ENCODE measurements around the gene MUL1.
"Not testable (repeated sequence)": the region's sequence is repeated elsewhere in the genome, so short reads cannot be mapped to it uniquely, and the experiment has no call there.

The MUL1 gene

DNA sequence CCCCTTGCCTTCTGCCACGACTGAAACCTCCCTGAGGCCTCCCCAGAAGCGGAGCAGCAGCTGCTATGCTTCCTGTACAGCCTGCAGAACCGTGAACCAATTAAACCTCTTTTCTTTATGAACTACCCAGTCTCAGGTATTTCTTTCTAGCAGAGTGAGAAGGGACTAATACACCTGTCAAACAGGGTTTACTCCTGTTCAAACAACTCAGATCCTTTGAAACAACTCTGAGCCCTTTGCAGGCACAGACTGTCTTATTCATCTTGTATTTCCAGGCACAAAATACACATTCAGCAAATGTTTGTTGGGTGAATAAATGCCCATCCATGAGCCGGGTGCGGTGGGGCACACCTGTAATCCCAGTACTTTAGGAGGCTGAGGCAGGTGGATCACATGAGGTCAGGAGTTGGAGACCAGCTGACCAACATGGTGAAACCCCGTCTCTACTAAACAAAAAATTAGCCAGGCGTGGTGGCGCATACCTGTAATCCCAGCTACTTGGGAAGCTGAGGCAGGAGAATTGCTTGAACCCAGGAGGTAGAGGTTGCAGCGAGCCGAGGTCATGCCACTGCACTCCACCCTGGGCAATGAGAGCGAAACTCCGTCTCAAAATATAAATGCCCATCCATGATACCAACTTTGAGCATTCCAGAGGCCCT, 11.1 kb downstream of the MUL1 start:
- H3K9me3 ChIP-seq (ENCODE audit: control insufficient read depth, low read length); H3K4me3 ChIP-seq (ENCODE audit: insufficient read depth, low read depth, low read length); H3K4me1 ChIP-seq (ENCODE audit: control insufficient read depth, insufficient read depth, low read length); H3K27ac ChIP-seq (ENCODE audit: insufficient read depth, low read depth, low read length, poor library complexity, severe bottlenecking); H3K27me3 ChIP-seq (ENCODE audit: control insufficient read depth, insufficient read depth, low read length, poor library complexity, severe bottlenecking): not testable (repeated sequence)
- H3K36me3 ChIP-seq (ENCODE audit: control insufficient read depth, insufficient read depth, low read length), result peaks cover 26% of the 10 kb centered on the region
- 91% methylated on average over 12 of the region's 12 CpGs for WGBS, 2 experiments

DNA sequence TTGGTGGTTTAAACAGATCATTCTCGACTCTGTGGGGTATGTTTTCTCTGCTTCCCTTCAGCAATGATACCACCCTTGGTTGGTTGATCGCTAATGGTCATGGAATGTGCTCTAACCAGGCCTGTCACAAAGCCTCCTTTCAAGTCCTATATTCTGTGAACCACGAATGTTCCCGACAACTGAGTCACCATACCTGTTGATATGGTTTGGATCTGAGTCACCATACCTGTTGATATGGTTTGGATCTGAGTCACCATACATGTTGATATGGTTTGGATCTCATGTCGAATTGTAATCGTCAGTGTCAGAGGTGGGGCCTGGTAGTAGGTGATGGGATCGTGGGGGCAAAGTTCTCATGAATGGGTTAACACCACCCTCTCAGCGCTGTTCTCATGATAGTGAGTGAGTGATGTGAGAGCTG, 11.7 kb downstream of the MUL1 start:
- H3K27ac ChIP-seq (ENCODE audit: insufficient read depth, low read depth, low read length, poor library complexity, severe bottlenecking), result no peak overlapping the region
- no peaks in the 10 kb centered on the region for H3K9me3 ChIP-seq (ENCODE audit: control insufficient read depth, low read length)
- peaks cover 20% of the 10 kb centered on the region for H3K36me3 ChIP-seq (ENCODE audit: control insufficient read depth, insufficient read depth, low read length)
- no peak overlapping the region for H3K4me3 ChIP-seq (ENCODE audit: insufficient read depth, low read depth, low read length)
- 84 to 90% methylated on average over 8 of the region's 8 CpGs for WGBS, 2 experiments
- no peaks in the 10 kb centered on the region for H3K27me3 ChIP-seq (ENCODE audit: control insufficient read depth, insufficient read depth, low read length, poor library complexity, severe bottlenecking)
- H3K4me1 ChIP-seq (ENCODE audit: control insufficient read depth, insufficient read depth, low read length), result peaks cover 6% of the 10 kb centered on the region

DNA sequence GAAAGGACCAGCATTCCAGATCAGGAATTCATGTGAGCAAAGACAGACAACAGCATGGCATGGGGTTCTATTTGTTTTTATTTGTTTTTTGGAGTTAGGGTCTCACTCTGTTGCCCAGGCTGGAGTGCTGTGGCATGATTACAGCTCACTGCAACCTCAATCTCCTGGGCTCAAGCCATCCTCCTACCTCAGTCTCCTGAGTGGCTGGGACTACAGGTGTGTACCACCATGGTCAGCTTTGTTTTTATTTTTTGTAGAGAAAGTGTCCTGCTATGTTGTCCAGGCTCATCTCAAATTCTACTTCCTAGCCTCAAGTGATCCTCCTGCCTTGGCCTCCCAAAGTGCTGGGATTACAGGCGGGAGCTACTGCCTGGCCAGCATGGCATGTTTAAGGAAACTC, 12.3 kb downstream of the MUL1 start:
- no peaks in the 10 kb centered on the region for H3K9me3 ChIP-seq (ENCODE audit: control insufficient read depth, low read length)
- whole genome bisulfite sequencing, 2 experiments, result 81 to 82% methylated on average over 1 of the region's 1 CpG
- H3K27ac ChIP-seq (ENCODE audit: insufficient read depth, low read depth, low read length, poor library complexity, severe bottlenecking), result no peak overlapping the region
- H3K4me3 ChIP-seq (ENCODE audit: insufficient read depth, low read depth, low read length), result no peak overlapping the region
- no peaks in the 10 kb centered on the region for H3K27me3 ChIP-seq (ENCODE audit: control insufficient read depth, insufficient read depth, low read length, poor library complexity, severe bottlenecking)
- peaks cover 14% of the 10 kb centered on the region for H3K36me3 ChIP-seq (ENCODE audit: control insufficient read depth, insufficient read depth, low read length)
- peaks cover 6% of the 10 kb centered on the region for H3K4me1 ChIP-seq (ENCODE audit: control insufficient read depth, insufficient read depth, low read length)

DNA sequence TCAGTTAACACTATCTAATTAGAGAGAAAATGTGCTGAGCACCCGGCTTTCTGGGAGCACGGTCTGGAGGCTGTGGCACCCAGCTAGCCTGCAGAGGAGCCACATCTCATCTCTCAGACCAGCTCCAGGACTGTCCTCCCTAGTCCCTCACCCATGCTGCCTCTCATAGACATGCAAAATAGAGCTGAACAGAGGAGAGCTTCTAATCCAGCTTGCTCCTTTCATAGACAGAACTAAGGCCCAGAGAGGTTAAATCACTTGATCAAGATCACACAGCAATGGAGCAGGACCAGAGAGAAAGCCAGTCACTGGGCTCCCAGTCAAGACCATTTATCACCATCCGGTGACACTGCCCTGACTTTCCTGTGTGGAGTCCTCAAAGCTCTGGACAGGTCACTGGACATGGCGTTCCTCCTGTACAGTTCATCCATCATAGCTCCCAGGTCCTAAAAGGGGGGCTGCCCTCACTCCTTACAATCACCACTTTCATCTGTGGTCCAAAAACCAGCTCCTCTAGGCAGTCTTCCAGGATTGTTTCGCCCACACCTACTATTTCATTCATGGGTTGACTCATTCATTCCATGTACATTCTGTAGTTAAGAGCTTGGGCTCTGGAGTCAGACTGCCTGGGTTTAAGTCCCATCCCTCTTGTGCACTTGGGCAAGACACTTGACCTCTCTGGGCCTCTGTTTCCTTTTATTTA, 13.2 kb downstream of the MUL1 start:
- H3K27ac ChIP-seq (ENCODE audit: insufficient read depth, low read depth, low read length, poor library complexity, severe bottlenecking), result no peak overlapping the region
- no peaks in the 10 kb centered on the region for H3K27me3 ChIP-seq (ENCODE audit: control insufficient read depth, insufficient read depth, low read length, poor library complexity, severe bottlenecking)
- no peaks in the 10 kb centered on the region for H3K9me3 ChIP-seq (ENCODE audit: control insufficient read depth, low read length)
- no peak overlapping the region for H3K4me3 ChIP-seq (ENCODE audit: insufficient read depth, low read depth, low read length)
- WGBS, 2 experiments, result 76 to 78% methylated on average over 5 of the region's 5 CpGs
- peaks cover 7% of the 10 kb centered on the region for H3K36me3 ChIP-seq (ENCODE audit: control insufficient read depth, insufficient read depth, low read length)
- peaks cover 6% of the 10 kb centered on the region for H3K4me1 ChIP-seq (ENCODE audit: control insufficient read depth, insufficient read depth, low read length)

DNA sequence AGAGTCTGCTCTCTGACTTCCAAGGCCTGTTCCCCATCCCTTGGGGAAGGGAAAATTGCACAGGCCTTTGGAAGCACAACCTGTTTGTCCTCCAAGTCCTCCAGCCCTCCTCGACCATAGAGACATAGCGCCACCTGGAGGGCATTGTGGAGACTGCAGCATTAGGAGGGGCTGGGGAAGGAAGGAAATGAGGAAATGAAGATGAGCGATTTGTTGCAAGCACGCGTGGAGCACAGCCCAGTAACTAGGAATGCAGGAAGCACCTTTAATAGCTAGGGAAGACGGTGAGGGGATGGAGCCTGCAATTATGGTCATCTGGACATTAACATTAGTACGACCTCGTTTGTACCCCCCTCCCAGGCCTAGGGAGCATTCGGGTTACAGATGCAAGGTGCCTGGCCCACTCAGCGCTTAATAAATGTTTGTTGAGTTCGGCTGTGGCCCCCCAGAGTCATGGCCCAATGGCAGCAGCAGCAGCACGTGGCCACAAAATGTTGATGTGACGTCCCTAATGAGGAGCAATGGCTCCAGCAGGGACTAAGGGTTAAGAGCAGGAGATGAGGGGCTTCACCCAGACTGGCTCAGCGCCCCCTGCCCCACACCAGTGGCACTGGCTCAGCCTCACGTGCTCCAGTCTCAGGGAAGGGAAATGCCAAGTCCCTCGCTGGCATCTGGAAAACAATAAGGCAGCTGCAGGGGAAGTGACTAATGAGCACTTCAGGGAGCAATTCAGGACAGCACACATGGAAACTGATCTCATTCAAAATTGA, 13.9 kb downstream of the MUL1 start:
- Histone ChIP-seq H3K9me3 (ENCODE audit: control insufficient read depth, low read length) (no peaks in the 10 kb centered on the region), H3K4me3 (ENCODE audit: insufficient read depth, low read depth, low read length) (no peak overlapping the region), H3K27me3 (ENCODE audit: control insufficient read depth, insufficient read depth, low read length, poor library complexity, severe bottlenecking) (no peaks in the 10 kb centered on the region), H3K27ac (ENCODE audit: insufficient read depth, low read depth, low read length, poor library complexity, severe bottlenecking) (no peak overlapping the region), H3K4me1 (ENCODE audit: control insufficient read depth, insufficient read depth, low read length) (peaks cover 6% of the 10 kb centered on the region), H3K36me3 (ENCODE audit: control insufficient read depth, insufficient read depth, low read length) (peaks cover 1% of the 10 kb centered on the region)
- 6 to 7% methylated on average over 16 of the region's 16 CpGs for WGBS, 2 experiments

DNA sequence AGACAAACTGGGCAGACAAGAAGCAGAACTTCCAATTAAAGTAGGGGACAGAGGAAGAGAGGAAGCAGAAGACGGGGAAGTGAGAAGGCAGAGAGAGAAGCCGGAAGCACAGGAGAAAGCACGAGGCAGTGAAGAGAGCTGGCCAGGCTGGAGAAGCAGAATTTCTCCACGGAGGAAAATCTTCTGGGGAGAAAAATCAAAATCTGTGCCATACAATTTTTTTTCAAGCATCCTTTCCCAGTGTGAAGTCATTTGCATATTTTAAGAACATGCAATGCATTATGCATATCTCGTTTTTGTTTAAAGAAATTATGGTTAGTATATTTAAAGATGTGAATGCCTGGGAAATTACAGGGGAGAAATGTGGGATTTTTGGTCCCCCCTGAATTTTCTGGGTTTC, 14.6 kb downstream of the MUL1 start:
- no peaks in the 10 kb centered on the region for H3K9me3 ChIP-seq (ENCODE audit: control insufficient read depth, low read length)
- H3K27ac ChIP-seq (ENCODE audit: insufficient read depth, low read depth, low read length, poor library complexity, severe bottlenecking), result no peak overlapping the region
- H3K4me1 ChIP-seq (ENCODE audit: control insufficient read depth, insufficient read depth, low read length), result peaks cover 6% of the 10 kb centered on the region
- peaks cover 4% of the 10 kb centered on the region for H3K27me3 ChIP-seq (ENCODE audit: control insufficient read depth, insufficient read depth, low read length, poor library complexity, severe bottlenecking)
- H3K4me3 ChIP-seq (ENCODE audit: insufficient read depth, low read depth, low read length), result no peak overlapping the region
- no peaks in the 10 kb centered on the region for H3K36me3 ChIP-seq (ENCODE audit: control insufficient read depth, insufficient read depth, low read length)
- 64 to 68% methylated on average over 5 of the region's 5 CpGs for WGBS, 2 experiments

DNA sequence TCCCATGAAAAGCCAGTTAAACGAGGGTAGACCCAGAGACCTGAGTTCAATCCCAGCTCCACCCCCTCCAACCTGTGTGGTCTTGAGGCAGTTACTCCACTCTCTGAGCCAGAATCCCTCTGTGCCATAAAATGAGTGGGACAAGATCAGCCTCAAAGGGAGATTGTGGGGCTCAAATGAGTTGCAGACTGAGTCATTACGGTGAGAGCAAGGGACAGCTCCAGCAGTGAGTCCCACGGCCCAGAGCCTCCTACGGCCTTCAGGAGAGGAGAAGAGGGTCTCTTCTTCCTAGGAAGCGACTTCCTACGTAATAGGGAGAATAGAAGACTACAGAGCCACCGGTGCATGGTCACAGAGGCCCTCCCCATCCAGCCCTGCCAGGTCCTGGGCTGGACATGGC, 15.2 kb downstream of the MUL1 start:
- 82 to 84% methylated on average over 7 of the region's 7 CpGs for whole genome bisulfite sequencing, 2 experiments
- Histone ChIP-seq H3K27ac (ENCODE audit: insufficient read depth, low read depth, low read length, poor library complexity, severe bottlenecking) (no peak overlapping the region), H3K4me3 (ENCODE audit: insufficient read depth, low read depth, low read length) (no peak overlapping the region), H3K4me1 (ENCODE audit: control insufficient read depth, insufficient read depth, low read length) (peaks cover 6% of the 10 kb centered on the region), H3K27me3 (ENCODE audit: control insufficient read depth, insufficient read depth, low read length, poor library complexity, severe bottlenecking) (peaks cover 9% of the 10 kb centered on the region), H3K9me3 (ENCODE audit: control insufficient read depth, low read length) (no peaks in the 10 kb centered on the region), H3K36me3 (ENCODE audit: control insufficient read depth, insufficient read depth, low read length) (no peaks in the 10 kb centered on the region)

DNA sequence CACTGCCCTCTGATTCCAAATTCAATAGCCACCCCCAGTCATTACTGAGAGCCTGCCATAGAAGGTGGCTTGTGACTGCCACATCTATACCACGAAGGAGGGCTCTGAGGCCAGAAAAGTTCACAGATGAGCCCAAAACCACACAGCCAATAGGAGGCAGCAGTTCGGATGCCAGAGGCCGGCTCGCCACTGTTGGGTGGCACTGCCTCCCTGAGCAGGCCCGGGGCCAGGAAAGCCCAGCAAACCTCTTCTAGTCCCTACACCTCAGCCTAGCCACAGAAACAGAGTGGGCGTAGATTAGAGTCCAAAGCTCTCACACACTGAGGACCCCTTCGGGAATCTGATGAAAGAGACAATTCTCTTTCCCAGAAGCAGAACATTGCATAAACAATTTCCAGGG, 16.1 kb downstream of the MUL1 start:
- Histone ChIP-seq H3K36me3 (ENCODE audit: control insufficient read depth, insufficient read depth, low read length) (no peaks in the 10 kb centered on the region), H3K27ac (ENCODE audit: insufficient read depth, low read depth, low read length, poor library complexity, severe bottlenecking) (no peak overlapping the region), H3K27me3 (ENCODE audit: control insufficient read depth, insufficient read depth, low read length, poor library complexity, severe bottlenecking) (peaks cover 18% of the 10 kb centered on the region), H3K4me3 (ENCODE audit: insufficient read depth, low read depth, low read length) (no peak overlapping the region), H3K9me3 (ENCODE audit: control insufficient read depth, low read length) (no peaks in the 10 kb centered on the region), H3K4me1 (ENCODE audit: control insufficient read depth, insufficient read depth, low read length) (peaks cover 6% of the 10 kb centered on the region)
- 79 to 82% methylated on average over 7 of the region's 7 CpGs for WGBS, 2 experiments

DNA sequence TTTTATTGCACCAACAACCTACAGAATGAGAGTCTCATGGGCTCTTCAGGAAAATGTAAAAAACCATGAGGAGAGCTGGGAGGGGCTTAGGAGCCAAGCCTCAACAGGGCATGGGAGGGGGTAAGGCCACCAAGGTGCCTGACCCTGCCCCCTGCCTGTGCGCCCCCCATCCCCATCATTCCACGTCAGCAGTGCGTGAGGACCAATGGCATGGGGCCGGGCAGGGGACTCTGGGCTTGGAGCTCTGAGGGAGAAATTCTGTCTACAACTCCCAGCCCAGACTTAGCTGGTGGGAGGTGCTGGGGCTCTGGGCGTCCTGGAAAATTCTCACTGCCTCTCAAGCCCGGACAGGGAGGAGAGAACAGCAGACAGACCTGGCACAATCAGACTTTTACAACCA, 16.8 kb downstream of the MUL1 start:
- Histone ChIP-seq H3K27ac (ENCODE audit: insufficient read depth, low read depth, low read length, poor library complexity, severe bottlenecking) (no peak overlapping the region), H3K27me3 (ENCODE audit: control insufficient read depth, insufficient read depth, low read length, poor library complexity, severe bottlenecking) (peaks cover 25% of the 10 kb centered on the region), H3K4me3 (ENCODE audit: insufficient read depth, low read depth, low read length) (no peak overlapping the region), H3K9me3 (ENCODE audit: control insufficient read depth, low read length) (no peaks in the 10 kb centered on the region), H3K36me3 (ENCODE audit: control insufficient read depth, insufficient read depth, low read length) (no peaks in the 10 kb centered on the region), H3K4me1 (ENCODE audit: control insufficient read depth, insufficient read depth, low read length) (peaks cover 6% of the 10 kb centered on the region)
- 63 to 84% methylated on average over 6 of the region's 6 CpGs for WGBS, 2 experiments

DNA sequence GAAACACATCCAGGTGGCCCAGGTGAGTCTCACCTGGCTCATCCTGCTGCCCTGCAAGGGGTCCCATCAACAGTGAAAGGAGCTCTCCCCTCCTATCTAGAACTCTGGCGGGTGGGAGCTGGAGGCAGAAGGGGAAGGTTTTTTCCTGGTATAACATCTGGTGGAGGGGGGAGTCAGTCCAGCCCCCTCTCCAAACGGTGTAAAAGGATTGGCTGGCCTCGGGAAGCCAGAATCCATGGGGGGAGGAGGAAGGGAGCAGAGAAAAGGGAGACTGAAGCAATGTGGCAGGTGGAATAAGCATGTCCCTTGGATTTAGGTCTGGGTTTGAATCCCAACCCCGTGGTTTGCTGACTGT, 20.7 kb downstream of the MUL1 start:
- H3K27ac ChIP-seq (ENCODE audit: insufficient read depth, low read depth, low read length, poor library complexity, severe bottlenecking), result no peak overlapping the region
- peaks cover 45% of the 10 kb centered on the region for H3K27me3 ChIP-seq (ENCODE audit: control insufficient read depth, insufficient read depth, low read length, poor library complexity, severe bottlenecking)
- H3K4me1 ChIP-seq (ENCODE audit: control insufficient read depth, insufficient read depth, low read length), result peaks cover 4% of the 10 kb centered on the region
- 7 to 16% methylated on average over 4 of the region's 4 CpGs for WGBS, 2 experiments
- H3K36me3 ChIP-seq (ENCODE audit: control insufficient read depth, insufficient read depth, low read length), result no peaks in the 10 kb centered on the region
- H3K9me3 ChIP-seq (ENCODE audit: control insufficient read depth, low read length), result no peaks in the 10 kb centered on the region
- H3K4me3 ChIP-seq (ENCODE audit: insufficient read depth, low read depth, low read length), result peak overlapping the region; percentile 84

Data from ectodermal cell (in vitro differentiated cells).